ENCODE results near the gene ASCL2.
A peak's percentile ranks its signal among the peaks of the same experiment; 100 is the strongest.

Gene ASCL2

DNA sequence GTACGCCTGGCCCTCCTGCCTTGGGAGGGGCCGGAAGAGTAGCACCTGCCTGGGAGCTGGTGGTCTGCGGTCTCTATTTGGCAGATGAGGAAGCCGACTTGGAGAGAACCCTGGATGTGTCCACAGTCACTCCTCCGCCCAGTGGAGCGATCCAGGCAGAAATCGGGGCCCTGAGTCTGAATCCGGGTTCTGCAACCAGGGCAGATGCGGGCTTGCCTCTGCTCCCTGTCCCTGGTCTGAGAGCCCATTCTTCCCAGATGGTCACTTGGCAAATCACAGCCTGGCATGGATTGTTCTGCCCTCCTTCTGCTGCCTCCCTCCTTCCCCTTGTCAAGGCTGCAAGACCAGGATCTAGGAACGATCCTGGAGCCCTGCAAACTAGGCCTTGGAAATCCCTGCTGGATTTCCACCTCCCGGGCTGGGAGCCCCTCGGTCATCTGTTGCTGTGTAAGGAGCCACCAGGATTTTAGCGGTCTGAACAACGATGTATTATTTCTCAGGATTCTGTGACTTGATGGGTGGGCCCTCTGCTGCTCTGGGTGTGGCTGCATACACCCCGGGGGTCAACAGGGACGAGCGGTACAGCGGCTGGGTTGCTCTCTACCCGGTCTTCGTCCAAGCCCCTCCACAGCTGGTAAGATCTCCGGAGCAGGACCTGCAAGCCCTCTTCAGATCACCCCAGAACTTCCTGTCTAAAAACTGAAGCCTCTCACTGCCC, 2.0 kb upstream of the ASCL2 start:
- DNase-seq (ENCODE audit: low read depth), result no peak

DNA sequence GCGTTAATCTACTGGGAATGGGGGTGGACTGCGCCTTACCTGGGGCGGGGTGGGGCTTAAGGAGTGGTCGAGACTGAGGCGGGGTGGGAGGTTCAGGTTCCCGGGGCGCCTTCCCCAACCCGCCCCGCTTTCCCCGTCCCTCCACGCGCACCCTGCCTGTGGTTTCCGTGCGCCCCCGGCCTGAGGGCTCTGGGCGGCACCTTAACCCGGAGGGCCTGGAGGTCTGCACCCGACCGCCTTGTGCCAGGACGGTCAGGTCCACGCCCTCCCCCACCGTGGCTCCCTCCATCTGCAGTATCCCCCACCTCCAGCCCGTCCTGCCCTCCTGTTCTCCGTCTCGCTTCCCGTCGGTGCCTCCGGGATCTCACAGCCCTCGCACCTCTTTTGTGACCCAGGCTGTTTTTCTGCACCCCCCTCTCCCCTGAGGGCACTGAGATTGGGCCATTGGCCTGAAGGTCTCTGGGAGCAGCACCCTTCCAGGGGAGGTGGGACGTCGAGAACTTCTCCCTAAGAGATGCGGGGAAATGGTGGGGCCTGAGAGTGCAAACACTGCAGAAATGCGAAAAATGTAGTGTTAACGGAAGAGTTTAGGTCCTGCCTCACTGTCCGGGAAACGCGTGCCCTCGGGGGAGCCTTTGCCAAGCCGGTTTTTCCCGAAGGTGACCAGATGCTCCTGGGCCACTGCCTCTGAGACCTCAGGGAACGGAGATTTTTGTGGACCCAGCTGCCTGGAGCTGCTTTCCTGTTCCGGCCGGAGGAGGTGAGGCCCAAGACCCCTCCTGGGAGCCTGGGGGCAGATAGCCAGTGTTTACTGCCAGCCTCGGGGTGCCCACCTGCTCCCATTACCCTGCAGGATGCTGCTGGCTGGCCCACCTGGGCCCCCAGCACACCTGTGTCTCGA, 1.2 kb upstream of the ASCL2 start:
- no peak for DNase-seq (ENCODE audit: low read depth)

DNA sequence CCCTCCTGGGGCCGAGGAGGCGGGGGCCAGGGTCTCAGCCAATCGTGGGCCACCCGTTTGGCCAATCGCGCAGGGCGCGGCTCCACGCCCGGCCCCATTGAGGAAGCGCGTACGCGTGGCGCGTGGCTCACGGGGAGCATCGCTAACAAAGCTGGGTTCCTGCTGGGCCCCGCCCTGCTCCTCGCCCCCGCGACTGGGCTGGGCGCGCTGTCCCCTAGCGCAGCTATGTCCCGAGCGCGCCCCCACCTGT, 614 bp upstream of the ASCL2 start:
- DNase-seq (ENCODE audit: low read depth), result no peak

DNA sequence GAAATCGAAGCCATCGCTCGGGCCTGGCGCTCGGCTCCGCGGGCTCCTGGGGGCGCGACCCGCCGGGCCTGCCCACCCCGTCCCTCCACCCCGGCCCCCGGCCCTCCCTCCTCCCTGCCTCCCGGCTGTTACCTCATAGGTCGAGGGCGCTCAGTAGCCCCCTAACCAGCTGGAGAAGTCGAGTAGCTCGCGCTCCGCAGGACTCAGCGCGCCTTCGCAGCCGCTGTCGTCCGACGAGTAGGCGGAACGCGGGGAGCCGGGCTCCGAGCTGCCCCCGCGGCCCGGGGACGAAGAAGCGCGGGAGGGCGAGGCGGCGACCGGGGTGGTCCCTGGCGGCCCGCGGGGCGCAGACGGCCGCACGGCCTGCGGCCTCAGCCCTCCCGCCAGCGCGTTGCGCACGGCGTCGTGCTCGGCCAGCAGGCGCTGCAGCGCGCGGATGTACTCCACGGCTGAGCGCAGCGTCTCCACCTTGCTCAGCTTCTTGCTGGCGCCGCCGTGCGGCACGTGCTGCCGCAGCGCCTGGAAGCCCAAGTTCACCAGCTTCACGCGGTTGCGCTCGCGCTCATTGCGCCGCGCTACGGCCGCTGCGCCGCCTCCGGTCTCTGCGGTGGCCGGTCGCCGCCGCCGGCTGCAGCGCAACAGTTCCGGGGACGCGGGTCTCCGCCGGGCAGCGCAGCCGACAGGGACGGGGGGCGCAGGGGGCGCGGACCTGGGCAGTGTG, 627 bp downstream of the ASCL2 start:
- no peak for DNase-seq (ENCODE audit: low read depth)

DNA sequence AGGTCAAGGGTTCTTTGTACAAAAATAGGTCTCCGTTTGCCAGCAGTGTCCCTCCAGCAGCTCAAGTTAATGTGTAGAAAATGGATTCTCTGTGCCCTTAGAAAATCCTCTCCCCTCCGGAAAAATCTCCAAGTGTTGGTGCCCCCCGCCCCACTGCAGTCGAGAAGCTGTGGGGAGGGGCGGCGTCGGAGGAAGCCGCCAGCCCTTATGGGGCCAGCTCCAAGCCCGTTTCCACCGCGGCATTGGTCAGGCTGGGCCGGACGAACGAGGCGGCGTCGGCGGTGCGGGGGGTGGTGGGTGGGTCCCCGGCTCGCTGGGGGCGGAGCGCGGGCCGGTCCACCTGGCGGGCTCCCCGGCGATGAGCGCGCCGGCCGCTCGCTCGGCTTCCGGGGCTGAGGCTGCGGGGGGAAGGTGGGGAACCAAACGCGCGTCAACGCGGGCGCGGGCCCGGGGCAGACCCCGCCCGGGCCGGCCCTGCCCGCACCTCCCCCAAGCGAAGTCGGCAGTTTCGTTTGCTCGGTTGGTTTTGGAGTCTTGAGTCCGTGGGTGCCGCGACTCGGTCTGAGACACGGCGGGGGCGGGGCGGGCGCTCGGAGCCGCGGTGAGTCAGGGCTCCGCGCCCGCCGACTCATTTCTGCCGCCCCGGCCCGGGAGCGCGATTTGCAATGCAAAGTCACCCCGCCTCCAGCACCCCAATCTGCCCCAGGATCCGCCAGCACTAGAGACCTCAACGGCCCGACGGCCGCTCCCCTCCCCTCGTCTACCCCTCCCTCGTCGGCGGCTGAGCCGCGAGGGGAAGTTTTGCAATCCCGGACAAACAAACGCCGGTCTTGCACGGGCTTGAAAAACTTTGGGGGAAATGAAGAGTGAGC, 1.4 kb downstream of the ASCL2 start:
- DNase-seq (ENCODE audit: low read depth), result peak; percentile 50

DNA sequence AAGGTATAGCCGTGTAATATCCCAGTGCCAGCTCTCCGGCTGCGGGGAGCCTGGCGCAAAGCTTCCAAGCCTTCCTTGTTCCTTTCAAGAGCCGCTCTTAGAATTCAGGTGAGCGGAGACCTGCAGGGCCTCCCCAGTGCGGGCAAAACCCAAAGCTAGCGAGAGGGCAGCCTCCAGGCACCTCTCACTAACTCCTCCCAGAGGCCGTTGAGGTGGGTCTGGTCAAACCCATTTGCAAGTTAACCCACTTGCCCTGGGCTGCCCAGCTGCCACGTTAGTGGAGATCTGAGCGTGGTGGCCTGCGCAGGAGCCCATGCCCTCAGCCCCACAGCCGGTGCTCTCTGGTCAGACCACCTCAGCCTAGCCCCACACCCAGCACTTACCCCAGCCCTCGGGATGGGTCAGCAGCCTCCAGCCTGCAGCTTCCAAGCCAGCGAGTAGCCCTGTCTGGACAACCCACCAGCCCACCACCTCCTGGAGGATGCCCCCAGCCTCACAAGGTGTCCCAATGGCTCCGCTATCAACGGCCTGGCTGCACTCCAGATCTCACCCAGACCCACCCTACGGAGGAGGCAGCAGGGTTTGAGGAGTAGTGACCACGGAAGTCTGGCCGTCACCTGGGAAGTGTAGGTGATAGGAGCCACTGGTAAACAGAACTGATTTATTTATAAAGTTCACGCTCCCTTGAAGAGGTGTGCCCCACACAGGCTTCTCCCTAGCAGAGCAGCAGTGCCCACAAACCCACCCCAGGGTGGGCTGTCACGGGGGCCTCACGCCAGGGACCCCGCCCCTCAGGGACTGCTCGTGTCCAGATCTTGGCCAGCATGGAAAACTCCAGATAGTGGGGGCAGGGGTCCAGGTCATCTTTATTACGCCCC, 2.3 kb downstream of the ASCL2 start:
- DNase-seq (ENCODE audit: low read depth), result no peak

DNA sequence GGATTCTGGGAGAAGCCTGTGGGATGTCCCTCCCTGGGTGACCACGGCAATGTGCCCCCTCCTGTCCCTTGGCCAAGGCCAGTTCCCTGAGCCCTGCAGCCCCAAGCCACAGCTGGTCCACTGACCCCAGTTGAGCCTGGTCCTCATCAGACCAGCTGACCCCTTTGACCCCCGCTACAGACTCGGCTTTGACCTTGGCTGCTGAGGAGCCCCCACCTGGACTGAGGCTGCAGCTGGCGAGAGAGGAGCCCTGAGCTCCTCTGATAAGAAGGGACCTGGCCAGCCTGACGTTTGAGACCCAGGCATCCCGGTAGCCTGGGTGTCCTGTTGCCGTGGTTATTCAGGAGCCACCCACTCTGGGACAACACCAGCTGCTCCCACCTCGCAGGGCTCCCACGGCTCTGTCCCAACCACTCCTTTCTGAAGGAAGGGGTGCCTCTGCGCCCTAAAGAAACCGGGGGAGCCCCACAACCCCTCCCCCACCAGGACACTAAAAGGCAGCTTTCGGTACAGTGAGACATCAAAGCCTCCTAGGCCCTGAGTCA, 3.0 kb downstream of the ASCL2 start:
- no peak for DNase-seq (ENCODE audit: low read depth)

DNA sequence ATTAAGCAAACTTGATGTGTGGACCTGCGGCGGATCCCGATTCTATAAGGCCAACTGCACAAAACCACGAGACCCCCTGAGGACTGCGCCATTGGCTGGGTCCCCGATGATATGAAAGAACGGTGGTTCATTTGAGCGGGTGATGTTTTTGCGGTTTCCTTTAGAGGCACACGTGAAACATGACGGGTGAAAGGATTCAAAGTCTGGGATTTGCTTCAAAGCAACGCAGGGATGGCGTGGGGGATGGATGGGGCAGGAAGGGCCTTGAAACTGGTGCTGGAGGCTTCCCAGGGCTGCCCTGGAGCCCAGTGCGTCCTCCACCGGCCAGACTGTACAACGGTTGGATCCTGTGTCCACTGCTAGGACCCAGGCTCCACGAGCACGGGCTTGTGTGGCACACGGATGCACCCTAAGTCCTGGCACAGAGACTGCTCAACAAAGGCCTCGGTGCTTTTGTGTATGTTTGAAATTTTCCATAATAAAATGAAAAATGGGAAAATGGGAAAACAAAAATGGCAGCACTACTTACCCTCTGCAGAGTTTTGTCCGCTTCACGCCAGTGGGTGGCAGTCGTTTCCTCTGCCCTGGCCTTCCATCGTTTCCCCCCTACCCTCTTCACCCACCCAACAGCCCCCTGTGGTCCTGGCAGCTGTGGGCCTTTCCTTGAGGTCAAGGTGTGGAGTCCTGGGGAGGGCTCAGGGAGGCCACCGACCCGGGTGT, 3.6 kb downstream of the ASCL2 start:
- DNase-seq (ENCODE audit: low read depth), result no peak

DNA sequence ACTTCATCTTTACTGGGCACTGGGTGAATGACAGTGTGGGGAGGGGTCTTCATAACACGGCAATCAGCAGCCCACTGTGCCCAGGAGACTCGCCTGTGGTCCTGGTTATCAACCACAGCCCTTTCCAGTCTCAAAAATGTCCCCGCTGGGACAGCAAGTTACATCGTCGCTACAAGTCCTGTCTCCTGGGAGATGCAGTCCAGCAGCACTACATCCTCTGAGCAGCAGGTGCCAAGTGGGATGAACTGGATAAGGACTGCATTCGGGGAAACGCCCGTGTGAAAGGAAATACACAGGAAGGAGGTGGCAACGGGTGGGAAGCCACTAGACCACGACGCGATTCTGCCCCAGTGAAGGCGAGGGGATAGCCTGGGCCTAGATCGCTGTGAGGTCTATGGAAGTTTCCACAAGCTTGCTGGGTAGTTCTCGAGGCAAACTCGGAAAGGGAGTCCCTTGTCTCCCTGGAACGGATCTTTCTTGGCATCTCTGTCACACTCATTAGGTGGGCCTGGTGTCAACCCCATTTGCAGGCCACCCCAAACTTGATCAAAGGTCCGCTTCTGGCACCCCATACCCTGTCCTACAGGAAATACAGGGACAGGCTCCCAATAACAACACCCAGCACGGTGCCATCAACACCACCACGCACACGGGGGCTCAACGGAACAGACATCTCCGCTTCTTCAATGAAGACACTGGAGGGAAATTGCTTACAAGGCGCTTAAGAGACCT, 4.4 kb downstream of the ASCL2 start:
- DNase-seq (ENCODE audit: low read depth), result no peak

DNA sequence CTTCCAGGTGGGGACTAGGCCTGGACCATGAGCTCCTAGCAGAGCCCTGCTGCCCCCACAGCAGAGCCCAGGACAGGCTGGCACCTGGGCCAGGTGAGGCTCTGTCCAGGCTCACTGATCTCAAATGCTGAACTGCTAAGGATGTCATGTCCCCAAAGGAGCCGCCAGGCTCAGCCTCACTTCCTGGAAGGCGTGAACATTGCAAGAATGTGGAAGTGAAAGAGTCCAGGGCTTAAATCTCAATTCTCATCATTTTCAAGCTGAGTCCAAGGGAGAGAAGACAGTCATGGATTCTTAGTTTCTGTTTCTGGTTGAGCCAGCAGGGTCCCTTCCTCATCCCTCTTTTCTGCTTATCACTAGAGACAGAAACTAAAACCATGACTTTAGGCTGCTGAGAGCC, 5.0 kb downstream of the ASCL2 start:
- DNase-seq (ENCODE audit: low read depth), result no peak

DNA sequence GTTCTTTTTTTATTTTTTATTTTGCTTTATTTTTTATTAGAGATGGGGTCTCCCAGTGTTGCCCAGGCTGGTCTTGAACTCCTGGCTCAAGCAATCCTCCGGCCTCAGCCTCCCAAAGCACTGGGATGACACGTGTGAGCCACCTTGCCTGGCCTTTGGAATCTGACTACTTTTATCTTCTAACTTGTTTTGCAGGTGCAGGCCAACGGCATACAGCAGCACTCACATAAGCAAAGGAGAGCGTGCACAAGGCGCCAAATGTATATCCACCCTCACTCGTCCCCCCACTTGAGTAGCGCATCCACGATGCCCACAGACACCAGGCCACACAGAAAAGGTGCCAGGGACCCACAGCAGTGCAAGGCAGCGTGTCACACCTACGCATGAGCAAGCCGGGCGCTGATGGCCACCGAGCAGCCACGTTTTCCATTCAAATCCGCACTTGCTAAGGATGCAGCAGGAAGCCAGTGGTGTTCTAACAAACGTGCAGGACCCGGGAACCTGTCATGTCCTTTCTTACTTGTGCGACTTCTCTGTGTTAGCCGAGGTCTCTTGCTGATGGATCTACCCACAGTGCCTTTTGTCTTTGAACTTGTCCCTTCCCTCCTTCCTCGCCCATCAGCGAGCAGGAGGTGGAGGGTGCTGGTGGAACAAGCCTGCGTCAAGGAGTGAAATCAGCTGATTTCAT, 5.9 kb downstream of the ASCL2 start:
- DNase-seq (ENCODE audit: low read depth), result no peak

DNA sequence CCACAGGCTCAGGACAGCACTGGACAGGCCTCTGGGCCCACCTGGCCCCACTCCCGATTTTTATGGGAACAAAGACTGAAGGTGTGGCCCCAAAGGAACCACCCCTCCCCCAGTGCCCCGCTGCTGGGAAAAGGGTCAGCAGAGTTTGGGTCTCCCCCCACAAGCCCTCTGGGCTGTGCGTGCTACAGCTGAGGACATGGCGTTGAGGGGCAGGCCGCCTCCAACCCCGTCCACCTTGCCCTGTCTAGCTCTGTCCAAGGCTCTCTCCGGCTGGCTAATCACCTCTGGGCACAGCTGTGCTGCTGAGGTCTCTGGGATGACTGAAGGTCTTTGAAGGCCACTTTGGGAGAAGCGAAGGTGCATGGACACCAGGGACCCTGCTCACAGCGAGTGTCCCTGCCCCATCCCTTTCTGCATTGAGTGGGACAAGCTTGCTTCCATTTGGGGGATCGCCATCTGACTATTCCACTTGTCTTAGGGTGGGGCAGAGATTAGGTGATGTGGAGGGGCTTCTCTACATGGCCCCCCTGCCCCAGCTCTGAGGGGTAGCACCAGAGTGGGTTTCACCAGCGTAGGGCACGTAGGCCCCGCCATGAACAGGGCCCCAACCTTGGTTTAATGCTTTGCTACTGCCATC, 6.5 kb downstream of the ASCL2 start:
- DNase-seq (ENCODE audit: low read depth), result no peak

DNA sequence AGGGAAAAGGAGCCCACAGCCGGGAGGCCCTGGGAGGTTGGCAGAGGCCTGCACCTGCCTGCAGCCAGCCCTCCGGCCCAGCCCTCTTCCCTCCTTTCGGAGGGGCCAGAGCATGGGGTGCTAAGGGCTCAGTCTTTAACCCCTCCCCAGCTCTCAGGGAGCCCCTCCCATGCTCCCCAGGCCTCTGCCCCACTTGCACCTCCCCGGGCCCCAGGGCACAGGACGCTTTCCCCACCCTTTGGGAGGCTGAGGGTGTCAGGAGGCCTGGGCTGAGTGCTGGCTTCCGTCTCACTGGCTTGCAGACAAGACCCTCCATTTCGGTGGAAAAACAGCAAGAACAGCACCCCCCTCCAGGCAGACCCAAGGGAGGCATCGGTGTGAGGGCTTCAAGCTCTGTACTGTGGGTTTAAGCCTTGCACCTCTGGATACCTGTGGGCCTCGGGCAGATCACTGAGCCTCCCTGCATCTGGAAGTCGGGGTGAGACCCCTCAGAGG, 7.3 kb downstream of the ASCL2 start:
- DNase-seq (ENCODE audit: low read depth), result no peak

DNA sequence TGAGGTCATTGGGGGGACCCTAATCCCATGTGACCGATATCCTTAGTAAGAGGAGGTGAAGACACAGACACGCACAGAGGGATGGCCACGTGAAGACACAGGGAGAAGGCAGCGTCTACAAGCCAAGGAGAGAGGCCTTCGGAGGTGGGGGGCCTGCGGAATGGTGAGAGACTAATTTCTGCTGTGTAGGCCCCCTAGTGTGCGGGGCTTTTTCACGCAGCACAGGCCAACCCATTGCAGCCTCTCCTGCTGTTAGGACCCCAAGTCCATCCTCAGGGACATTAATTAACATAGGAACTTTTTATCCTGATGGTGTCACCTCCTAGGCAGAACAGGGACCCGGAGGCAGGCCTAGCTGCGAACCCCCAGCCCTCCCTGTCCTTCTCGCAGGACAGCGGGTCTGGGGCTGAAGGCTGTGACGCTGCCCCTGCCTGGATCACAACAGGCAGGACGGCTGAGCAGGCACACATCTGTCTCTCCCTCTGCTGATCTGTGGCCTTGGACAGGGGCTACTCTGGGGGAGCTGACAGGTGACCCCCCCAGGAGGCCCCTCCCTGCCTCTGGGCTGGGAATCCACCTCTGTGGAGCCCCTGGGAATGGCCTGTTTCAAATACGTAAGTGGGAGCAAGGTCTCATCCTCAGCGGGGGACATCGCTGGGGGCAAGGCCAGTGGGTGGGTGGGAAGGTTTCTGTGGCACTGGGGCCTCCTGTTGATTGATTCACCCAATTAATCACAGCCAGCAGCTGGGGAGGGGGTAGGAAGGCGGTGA, 7.9 kb downstream of the ASCL2 start:
- DNase-seq (ENCODE audit: low read depth), result no peak

DNA sequence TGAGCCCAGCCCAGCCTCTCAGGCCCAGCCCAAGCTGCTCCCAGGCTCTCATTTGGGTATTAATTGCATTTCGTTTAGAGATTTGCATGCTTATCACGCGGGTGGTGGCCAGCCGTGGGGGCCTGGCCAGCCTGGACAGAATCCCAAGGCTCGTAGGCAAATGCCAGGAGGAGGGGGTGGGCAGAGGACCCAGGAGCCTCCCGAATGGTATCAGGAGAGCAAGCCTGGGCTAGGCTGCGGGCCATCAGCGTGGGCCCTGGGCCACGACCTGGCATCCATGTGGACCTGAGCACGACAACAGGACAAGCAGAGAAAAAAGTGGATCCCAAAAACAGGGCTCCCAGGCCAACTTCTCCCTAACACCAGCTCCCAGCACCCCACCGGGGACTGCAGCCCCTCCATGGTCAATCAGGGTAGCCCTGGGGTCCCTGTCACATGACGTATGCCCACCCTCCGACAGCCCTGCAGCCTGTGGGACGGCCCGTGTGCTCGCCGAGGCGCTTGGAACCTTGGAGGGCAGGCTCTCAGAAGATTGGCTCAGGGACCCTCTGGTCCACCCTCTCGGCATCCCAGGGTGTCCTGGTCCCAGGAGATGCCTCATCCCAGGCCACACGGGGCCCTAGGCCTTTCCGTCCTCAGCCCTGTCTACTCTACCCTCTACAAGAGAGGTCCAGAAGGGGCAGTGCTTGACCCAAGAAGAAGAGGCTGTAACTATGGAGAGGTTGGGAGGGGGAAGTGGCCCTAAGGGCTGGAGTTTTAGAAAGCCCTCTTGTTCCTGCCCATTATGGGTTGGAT, 8.8 kb downstream of the ASCL2 start:
- DNase-seq (ENCODE audit: low read depth), result no peak
